Aorta (tissue), 5 donors: ENCODE measurements around the gene PGA3. TPM values are rescaled to one million over a fixed set of nuclear protein-coding genes. Genes with fewer than 3 reads are reported as not detected.
"Not testable (repeated sequence)": the region's sequence is repeated elsewhere in the genome, so short reads cannot be mapped to it uniquely, and the experiment has no call there.

Experiments used
- ATAC-seq: fragments of 200-7000 bp; cut with Tn5 transposase; one replicate; pipeline ENCODE4 v1.9.1; 2022; ENCODE audit warnings: moderate library complexity; ENCODE audit not compliant: low FRiP score
- DNase-seq, 2 donors: peaks; one replicate each; pipeline ENCODE4 v3.0.0-alpha.2; 2020
- H3K27ac ChIP-seq, 2 donors: one replicate each; pipeline ENCODE4 v1.5.1; 2013; ENCODE audit warnings: low read length in 2 of 2, mild to moderate bottlenecking in 2 of 2, moderate library complexity in 2 of 2, control low read depth in 1 of 2, inconsistent platforms in 1 of 2, low read depth in 1 of 2
- H3K27me3 ChIP-seq, 2 donors: one replicate each; pipeline ENCODE4 v1.6.1; 2013; ENCODE audit warnings: control low read depth in 1 of 2, low read length in 1 of 2, mild to moderate bottlenecking in 1 of 2, moderate library complexity in 1 of 2; ENCODE audit not compliant: insufficient read depth in 2 of 2, control insufficient read depth in 1 of 2
- H3K36me3 ChIP-seq, 2 donors: one replicate each; pipeline ENCODE4 v1.6.1; 2013; ENCODE audit warnings: control low read depth in 1 of 2, low read length in 1 of 2, mild to moderate bottlenecking in 1 of 2; ENCODE audit not compliant: insufficient read depth in 2 of 2, control insufficient read depth in 1 of 2
- H3K4me1 ChIP-seq, 2 donors: one replicate each; pipeline ENCODE4 v1.6.1; 2013; ENCODE audit warnings: low read length in 2 of 2, control low read depth in 1 of 2, mild to moderate bottlenecking in 1 of 2, moderate library complexity in 1 of 2; ENCODE audit not compliant: insufficient read depth in 2 of 2, control insufficient read depth in 1 of 2
- H3K4me3 ChIP-seq, 2 donors: one replicate each; pipeline ENCODE4 v1.5.1; 2013; ENCODE audit warnings: low read length in 2 of 2, control low read depth in 1 of 2, mild to moderate bottlenecking in 1 of 2
- H3K9me3 ChIP-seq: one replicate; pipeline ENCODE4 v1.6.1; 2013; ENCODE audit warnings: mild to moderate bottlenecking, low read length; ENCODE audit not compliant: control insufficient read depth
- WGBS, 2 donors: extraction: QIAGEN DNeasy Blood & Tissue Kit; methylation state at CpG; one replicate each; pipeline ENCODE4 v1.1.7; 2013; 5-methylcytosine and 5-hydroxymethylcytosine counted together
- intact Hi-C, 2 donors: fragments of 100-400 bp; cut with DNase I; formaldehyde crosslinking; loops; one replicate each; pipeline versions ENCODE4 v1.14.2 to v1.15.0; 2022
- long read RNA-seq, 2 donors: library from polyadenylated mRNA; unstranded; transcript quantifications; one replicate each; pipeline ENCODE4 v2.0.0, GENCODE V29; 2020 to 2021
- polyA plus RNA-seq, 2 donors: library from polyadenylated mRNA; stranded (reverse); fragments of 200-250 nt; gene quantifications; one replicate each; pipeline ENCODE4 v1.2.3, GENCODE V29; 2013
- total RNA-seq, 2 donors: library from RNA; stranded (reverse); fragmentation: NEBNext Ultra II Directional; extraction: Animal tissue kit (Norgen Biotek cat#: 25700); gene quantifications; one replicate each; pipeline ENCODE4 v1.2.1, GENCODE V29; 2021
- donor health status: healthy with polysubstance abuse.
- donor health status: Bipolar disorder and iron deficiency.
- donor health status: DM: no; HTN: no; CAD: no.
- donor health status: DM: no; HTN: no; CAD: no.
- donor health status: DM: yes; HTN: yes; CAD: no.

The PGA3 gene
- total RNA-seq, result 1 to 10 TPM in 1 of 2 donors, not detected in 1; 1.8 TPM
- 1 to 10 TPM; 2.5 to 9.5 TPM for polyA plus RNA-seq
- long read RNA-seq, donor 1, partial matches to known transcripts, result 3 of 4 reads
- long read RNA-seq, donor 1, other reads (novel, unspliced or antisense), result 0 of 4 reads
- long read RNA-seq, donor 2, result 0 reads

- H3K27ac ChIP-seq, H3K4me1 ChIP-seq, H3K4me3 ChIP-seq, H3K27me3 ChIP-seq, intact Hi-C loops, H3K9me3 ChIP-seq, ATAC-seq, H3K36me3 ChIP-seq: not testable (repeated sequence)
- DNase-seq, result peak in 1 of 2 donors; percentile 70
- 63 to 66% methylated on average over 17 to 18 of the region's 18 CpGs for WGBS, 2 donors
These were observed at the start of gene PGA3 for GRCh38 chr11:61202950-61203746. PGA3 (plus strand) TSS chr11:61203515; CDS start chr11:61203565, 50 bp downstream.

- 18 to 23% methylated on average over 2 of the region's 2 CpGs for WGBS, 2 donors
- peak overlapping the region; percentile 72 to 99 for H3K27ac ChIP-seq
- H3K4me1 ChIP-seq, result peaks cover 1 to 5% of the 10 kb centered on the region in 2 donors
- peak; percentile 61 for ATAC-seq
- no peak overlapping the region for H3K4me3 ChIP-seq
- DNase-seq, result no peak
- intact Hi-C loops, result loop anchor here in 1 of 2 donors (10.0 kb wide), 1 partner anchor 239 kb away; the partner anchor contains the start of gene TMEM109
- H3K27me3 ChIP-seq, result no peaks in the 10 kb centered on the region
- H3K9me3 ChIP-seq, result no peaks in the 10 kb centered on the region
- H3K36me3 ChIP-seq, result no peaks in the 10 kb centered on the region
These were observed 49.7 kb upstream of the PGA3 start for GRCh38 chr11:61153593-61154095.

GRCh38 chr11:61154528-61154927 is 48.8 kb upstream of the PGA3 start:
- ATAC-seq, result no peak
- intact Hi-C loops, result loop anchor here in 1 of 2 donors (10.0 kb wide), 1 partner anchor 240 kb away; the partner anchor contains the start of gene TMEM109
- DNase-seq, result no peak
- no peaks in the 10 kb centered on the region for H3K9me3 ChIP-seq
- no peak overlapping the region for H3K27ac ChIP-seq
- H3K27me3 ChIP-seq, result no peaks in the 10 kb centered on the region
- no peaks in the 10 kb centered on the region for H3K36me3 ChIP-seq
- H3K4me1 ChIP-seq, result peaks cover 5 to 6% of the 10 kb centered on the region in 2 donors
- no peak overlapping the region for H3K4me3 ChIP-seq
- WGBS, 2 donors, result 96 to 97% methylated on average over 4 of the region's 4 CpGs

GRCh38 chr11:61155312-61155711 is 48.0 kb upstream of the PGA3 start:
- WGBS, 2 donors, result 98 to 100% methylated on average over 1 of the region's 1 CpG
- DNase-seq (no peak), ATAC-seq (no peak)
- intact Hi-C loops, result loop anchor here in 1 of 2 donors (10.0 kb wide), 1 partner anchor 241 kb away; the partner anchor contains the start of gene TMEM109
- H3K27ac ChIP-seq, result no peak overlapping the region
- peaks cover 5 to 6% of the 10 kb centered on the region in 2 donors for H3K4me1 ChIP-seq
- no peaks in the 10 kb centered on the region for H3K9me3 ChIP-seq
- H3K36me3 ChIP-seq, result no peaks in the 10 kb centered on the region
- no peaks in the 10 kb centered on the region for H3K27me3 ChIP-seq
- H3K4me3 ChIP-seq, result no peak overlapping the region

- no peak for DNase-seq
- Histone ChIP-seq H3K27me3 (no peaks in the 10 kb centered on the region), H3K4me3 (no peak overlapping the region), H3K27ac (no peak overlapping the region), H3K9me3 (no peaks in the 10 kb centered on the region), H3K4me1 (peaks cover 5 to 6% of the 10 kb centered on the region in 2 donors), H3K36me3 (no peaks in the 10 kb centered on the region)
- 96 to 98% methylated on average over 5 of the region's 5 CpGs for WGBS, 2 donors
- intact Hi-C loops, result loop anchor here in 1 of 2 donors (10.0 kb wide), 1 partner anchor 241 kb away; the partner anchor contains the start of gene TMEM109
- ATAC-seq, result no peak
These were observed 47.6 kb upstream of the PGA3 start for GRCh38 chr11:61155741-61156140.

GRCh38 chr11:61157743-61158142 is 45.6 kb upstream of the PGA3 start:
- ATAC-seq (no peak), DNase-seq (peak in 1 of 2 donors; percentile 6)
- 82 to 84% methylated on average over 3 of the region's 3 CpGs for WGBS, 2 donors
- no peak overlapping the region for H3K4me3 ChIP-seq
- no peak overlapping the region for H3K27ac ChIP-seq
- H3K36me3 ChIP-seq, result no peaks in the 10 kb centered on the region
- peaks cover 5 to 6% of the 10 kb centered on the region in 2 donors for H3K4me1 ChIP-seq
- intact Hi-C loops, result loop anchor here in 1 of 2 donors (10.0 kb wide), 1 partner anchor 243 kb away; the partner anchor contains the start of gene TMEM109
- H3K9me3 ChIP-seq, result no peaks in the 10 kb centered on the region
- H3K27me3 ChIP-seq, result no peaks in the 10 kb centered on the region

- Histone ChIP-seq H3K27ac (peak overlapping the region; percentile 27 to 71), H3K4me1 (peaks cover under 1 to 6% of the 10 kb centered on the region in 2 donors)
- no peak for ATAC-seq
These were observed 44.5 kb upstream of the PGA3 start for GRCh38 chr11:61158691-61159381.

More at GRCh38 chr11:61158691-61159381, 44.5 kb upstream of the PGA3 start:
- WGBS, 2 donors, result 0 to 8% methylated on average over 3 of the region's 3 CpGs
- DNase-seq, result peak in 1 of 2 donors; percentile 9
- Histone ChIP-seq H3K27me3 (no peaks in the 10 kb centered on the region), H3K9me3 (no peaks in the 10 kb centered on the region), H3K4me3 (no peak overlapping the region), H3K36me3 (no peaks in the 10 kb centered on the region)
- intact Hi-C loops, result loop anchor here in 1 of 2 donors (10.0 kb wide), 1 partner anchor 244 kb away; the partner anchor contains the start of gene TMEM109
